Activated CD8-positive, alpha-beta T cell treated with anti-CD3 and anti-CD28 coated beads for 36 hours (primary cell): Measurements from ENCODE around the gene PKD1. TPM values are rescaled to one million over a fixed set of nuclear protein-coding genes. Genes with fewer than 3 reads are reported as not detected.

Experiments used
- ATAC-seq: fragments of 200-7000 bp; cut with Tn5 transposase; one replicate; pipeline ENCODE4 v1.10.0; 2021; ENCODE audit warnings: mild to moderate bottlenecking, moderate library complexity
- CTCF ChIA-PET: fragments of 350-600 bp; sonication (Branson Sonifier 250); formaldehyde crosslinking; loops from one replicate; lab custom pipeline; 2021; ENCODE audit warnings: antibody characterized with exemption; lab: Charles Lee
- POLR2A ChIA-PET: fragments of 350-600 bp; sonication (Branson Sonifier 250); formaldehyde crosslinking; loops from one replicate; lab custom pipeline; 2021; ENCODE audit warnings: antibody characterized with exemption; lab: Charles Lee
- DNase-seq: peaks from one replicate; pipeline ENCODE4 v3.0.0-alpha.2; 2020
- H3K27ac Mint-ChIP-seq: one replicate; pipeline ENCODE4 v1.8.0; 2021; ENCODE audit warnings: mild to moderate bottlenecking, mixed read lengths
- H3K27me3 Mint-ChIP-seq: one replicate; pipeline ENCODE4 v1.8.0; 2021; ENCODE audit warnings: mixed read lengths
- H3K36me3 Mint-ChIP-seq: one replicate; pipeline ENCODE4 v1.8.0; 2021; ENCODE audit warnings: low read depth, mixed read lengths
- H3K4me1 Mint-ChIP-seq: one replicate; pipeline ENCODE4 v1.8.0; 2021; ENCODE audit warnings: low read depth, mixed read lengths
- H3K4me3 Mint-ChIP-seq: one replicate; pipeline ENCODE4 v1.8.0; 2021; ENCODE audit warnings: mild to moderate bottlenecking, moderate library complexity, mixed read lengths
- H3K9me3 Mint-ChIP-seq: one replicate; pipeline ENCODE4 v1.8.0; 2021; ENCODE audit warnings: mixed read lengths
- CTCF ChIP-seq: fragments of 200-600 bp; IDR thresholded peaks from one replicate; pipeline ENCODE4 v1.8.0; 2022; ENCODE audit warnings: antibody characterized with exemption, mild to moderate bottlenecking
- intact Hi-C: fragments of 100-400 bp; cut with micrococcal nuclease; formaldehyde crosslinking; loops from one replicate; pipeline ENCODE4 v1.10.0; 2022
- total RNA-seq, 2 experiments: library from RNA; stranded (reverse); gene quantifications; one replicate each; pipeline ENCODE4 v1.2.3, GENCODE V29; 2021

The PKD1 gene
- total RNA-seq, 2 experiments from 2014 or later, result 74.7 to 85.1 TPM

DNA sequence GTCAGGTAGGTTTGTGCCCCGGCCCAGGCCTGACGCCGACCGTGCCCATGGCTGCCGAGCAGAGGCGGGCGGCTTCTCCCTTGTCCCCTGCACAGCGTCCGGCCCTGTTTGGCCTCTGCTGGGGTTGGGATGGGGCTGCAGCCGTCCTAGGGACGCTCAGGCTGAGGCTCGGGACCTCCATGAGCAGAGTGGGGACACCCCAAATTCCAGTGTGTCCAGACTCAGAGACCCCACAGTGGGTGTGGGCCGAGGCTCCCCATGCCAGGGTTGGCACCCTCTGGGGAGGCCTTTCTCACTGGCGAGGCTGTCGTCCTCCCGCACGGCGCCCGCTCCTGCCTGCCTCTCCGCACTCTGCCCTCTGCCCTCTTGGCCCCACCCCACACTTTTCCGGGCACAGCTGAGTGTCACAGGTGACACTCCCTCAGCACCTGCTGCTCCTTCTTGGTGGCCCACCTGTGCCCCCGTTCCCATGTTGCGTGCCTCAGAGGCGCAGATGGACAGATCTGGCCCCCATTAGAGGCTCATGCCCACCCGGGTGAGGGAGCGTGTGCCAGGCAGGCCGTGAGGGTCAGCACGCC, 36.0 kb upstream of the PKD1 start:
- intact Hi-C loops, result no loop called here
- Mint-ChIP-seq H3K4me1 (no peaks in the 10 kb centered on the region), H3K4me3 (no peak overlapping the region), H3K9me3 (no peaks in the 10 kb centered on the region), H3K27ac (no peak overlapping the region), H3K36me3 (peaks cover 16% of the 10 kb centered on the region), H3K27me3 (no peaks in the 10 kb centered on the region)
- POLR2A ChIA-PET, result interaction anchor here (0.6 to 4.0 kb wide), 3 partner anchors 12 to 144 kb away, joined by 3 to 21 read pairs (median 3); partner anchors contain the start of gene TRAF7
- no peak for DNase-seq
- CTCF ChIA-PET, result interaction anchor here (1.0 kb wide), 1 partner anchor 31 kb away, joined by 3 read pairs; no protein-coding TSS in a partner anchor
- no peak for ATAC-seq
- TF ChIP-seq CTCF, result no peak

DNA sequence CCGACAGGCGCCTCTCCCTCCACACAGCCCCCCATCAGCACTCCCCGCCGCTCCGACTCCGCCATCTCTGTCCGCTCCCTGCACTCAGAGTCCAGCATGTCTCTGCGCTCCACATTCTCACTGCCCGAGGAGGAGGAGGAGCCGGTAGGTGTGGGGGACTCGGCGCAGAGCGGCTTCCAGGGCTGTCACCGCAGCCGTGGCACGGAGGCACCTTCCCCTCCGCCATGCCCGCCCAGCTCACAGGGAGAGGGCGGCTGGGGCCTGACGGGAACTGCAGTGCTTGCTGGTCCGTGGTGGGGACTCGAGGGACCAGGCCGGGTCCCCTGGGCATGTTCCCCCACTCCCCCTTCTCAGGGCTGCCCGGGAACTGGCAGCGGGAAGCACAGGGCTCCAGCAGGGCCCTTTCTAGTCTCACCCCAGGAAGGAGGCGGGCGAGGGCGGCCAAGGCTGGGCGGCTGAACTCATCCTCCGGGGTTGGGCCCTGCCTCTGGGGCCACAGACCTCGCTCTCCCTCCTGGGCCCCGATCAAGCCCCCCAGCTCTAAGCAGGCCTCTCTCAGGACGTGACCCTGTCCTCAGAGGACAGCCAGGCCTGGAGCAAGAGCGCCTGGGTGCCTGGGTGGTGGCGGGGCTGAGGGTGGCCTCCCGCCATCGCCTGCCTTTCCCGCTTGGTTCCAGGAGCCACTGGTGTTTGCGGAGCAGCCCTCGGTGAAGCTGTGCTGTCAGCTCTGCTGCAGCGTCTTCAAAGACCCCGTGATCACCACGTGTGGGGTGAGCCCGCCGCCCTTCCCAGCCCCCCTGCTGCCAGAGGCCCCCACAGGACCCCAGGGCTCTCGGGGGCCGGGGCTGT, 35.1 kb upstream of the PKD1 start:
- H3K9me3 Mint-ChIP-seq, result no peaks in the 10 kb centered on the region
- TF ChIP-seq CTCF, result no peak
- H3K4me1 Mint-ChIP-seq, result no peaks in the 10 kb centered on the region
- ChIA-PET POLR2A (interaction anchor here (1.0 to 1.1 kb wide), 2 partner anchors 10 to 11 kb away, joined by 3 read pairs; no protein-coding TSS in a partner anchor), CTCF (interaction anchor here (1.0 kb wide), 1 partner anchor 30 kb away, joined by 3 read pairs; no protein-coding TSS in a partner anchor)
- no peak overlapping the region for H3K27ac Mint-ChIP-seq
- intact Hi-C loops, result no loop called here
- H3K27me3 Mint-ChIP-seq, result no peaks in the 10 kb centered on the region
- DNase-seq (no peak), ATAC-seq (no peak)
- H3K36me3 Mint-ChIP-seq, result peaks cover 18% of the 10 kb centered on the region
- H3K4me3 Mint-ChIP-seq, result no peak overlapping the region

DNA sequence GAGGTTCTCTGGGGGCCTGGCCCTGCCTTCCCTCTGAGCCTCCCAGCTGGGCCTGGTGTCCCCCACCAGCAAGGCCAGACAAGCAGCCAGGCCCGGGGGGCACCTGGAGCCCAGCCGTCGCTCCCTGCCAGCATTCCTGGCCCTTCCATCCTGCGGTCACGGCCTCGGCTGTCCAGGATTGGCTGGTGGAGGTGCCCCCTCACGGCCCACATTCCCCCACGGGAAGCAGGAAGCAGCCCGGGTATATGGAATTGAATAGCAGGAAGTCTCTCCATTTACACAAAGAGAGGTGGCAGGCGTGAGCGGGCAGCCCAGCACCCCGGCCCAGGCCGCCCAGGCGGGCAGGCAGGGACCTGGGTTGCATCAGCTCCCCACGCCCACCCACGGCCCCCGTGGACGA, 34.4 kb upstream of the PKD1 start:
- ChIA-PET CTCF (no interaction called here), POLR2A (interaction anchor here (1.1 kb wide), 1 partner anchor 11 kb away, joined by 3 read pairs; no protein-coding TSS in a partner anchor)
- Mint-ChIP-seq H3K9me3 (no peaks in the 10 kb centered on the region), H3K27ac (no peak overlapping the region), H3K4me3 (no peak overlapping the region), H3K27me3 (no peaks in the 10 kb centered on the region), H3K36me3 (peaks cover 19% of the 10 kb centered on the region), H3K4me1 (no peaks in the 10 kb centered on the region)
- intact Hi-C loops, result no loop called here
- no peak for ATAC-seq
- DNase-seq, result no peak
- no peak for TF ChIP-seq CTCF

- CTCF ChIA-PET, result no interaction called here
- H3K27ac Mint-ChIP-seq, result no peak overlapping the region
Measured at GRCh38 chr16:2167068-2167638, 31.5 kb upstream of the PKD1 start.

More at GRCh38 chr16:2167068-2167638, 31.5 kb upstream of the PKD1 start:
- Mint-ChIP-seq H3K4me3 (no peak overlapping the region), H3K9me3 (no peaks in the 10 kb centered on the region), H3K4me1 (no peaks in the 10 kb centered on the region), H3K36me3 (peaks cover 15% of the 10 kb centered on the region), H3K27me3 (no peaks in the 10 kb centered on the region)
- POLR2A ChIA-PET, result interaction anchor here (1.4 to 1.7 kb wide), 3 partner anchors 12 to 14 kb away, joined by 5 to 6 read pairs (median 5); partner anchors contain the start of gene TRAF7
- ATAC-seq, result no peak
- TF ChIP-seq CTCF, result no peak
- DNase-seq, result no peak
- intact Hi-C loops, result no loop called here
